ENCODE data around the gene FBN3.
A peak's percentile ranks its signal among the peaks of the same experiment; 100 is the strongest.

FBN3 gene

GRCh38 chr19:8071912-8072311 is 77.5 kb downstream of the FBN3 start (continued):
- no peak for TF ChIP-seq ZXDB (tag by site-specific recombination; IDR thresholded peaks at IDR 0.05)
- TF ChIP-seq ZNF280D (tag by site-specific recombination; IDR thresholded peaks at IDR 0.05), result no peak
- no peak for TF ChIP-seq ZNF843 (tag by site-specific recombination; IDR thresholded peaks at IDR 0.05)
- no peak for TF ChIP-seq ZNF629 (tag by site-specific recombination; IDR thresholded peaks at IDR 0.05)

- H3K27ac ChIP-seq (ENCODE audit: extremely low read depth, low read depth, low read length), result no peak overlapping the region
- H3K4me3 ChIP-seq (ENCODE audit: low read depth, low read length), result no peak overlapping the region
- CTCF ChIA-PET, result interaction anchor here (0.6 to 3.0 kb wide), 11 partner anchors 8 to 501 kb away, joined by 3 to 14 read pairs (median 5); no protein-coding TSS in a partner anchor
- no peaks in the 10 kb centered on the region for H3K36me3 ChIP-seq (ENCODE audit: control insufficient read depth in 2 of 2, insufficient read depth in 1 of 2, low read length in 2 of 2)
- no peaks in the 10 kb centered on the region for H3K4me1 ChIP-seq (ENCODE audit: control insufficient read depth, insufficient read depth, low read length)
- H3K9me3 ChIP-seq (ENCODE audit: control insufficient read depth, insufficient read depth, low read depth, low read length), result no peaks in the 10 kb centered on the region
- POLR2A ChIA-PET, result no interaction called here
- TF ChIP-seq ZNF580 (tag by site-specific recombination; IDR thresholded peaks at IDR 0.05), result peak; percentile 45; the same call in 1 of the 2 replicates
- peak; percentile 73 for TF ChIP-seq CTCF (tag by site-specific recombination; IDR thresholded peaks at IDR 0.05)
- no peak for TF ChIP-seq INSM2 (tag by site-specific recombination; IDR thresholded peaks at IDR 0.05)
These were observed 80.1 kb downstream of the FBN3 start for GRCh38 chr19:8069096-8069973.

GRCh38 chr19:8065875-8066261 is 83.5 kb downstream of the FBN3 start:
- ChIA-PET CTCF (interaction anchor here (0.6 to 0.7 kb wide), 2 partner anchors 14 to 117 kb away, joined by 3 to 4 read pairs; no protein-coding TSS in a partner anchor), POLR2A (no interaction called here)
- no peak overlapping the region for H3K27ac ChIP-seq (ENCODE audit: extremely low read depth, low read depth, low read length)
- no peak overlapping the region for H3K4me3 ChIP-seq (ENCODE audit: low read depth, low read length)
- no peaks in the 10 kb centered on the region for H3K36me3 ChIP-seq (ENCODE audit: control insufficient read depth in 2 of 2, insufficient read depth in 1 of 2, low read length in 2 of 2)
- no peaks in the 10 kb centered on the region for H3K9me3 ChIP-seq (ENCODE audit: control insufficient read depth, insufficient read depth, low read depth, low read length)
- no peaks in the 10 kb centered on the region for H3K4me1 ChIP-seq (ENCODE audit: control insufficient read depth, insufficient read depth, low read length)
- no peak for TF ChIP-seq KLF10 (tag by site-specific recombination; IDR thresholded peaks at IDR 0.05)
- TF ChIP-seq ZNF416 (tag by site-specific recombination; IDR thresholded peaks at IDR 0.05), result no peak
- TF ChIP-seq KLF7 (tag by site-specific recombination; IDR thresholded peaks at IDR 0.05; ENCODE audit: borderline replicate concordance), result no peak
- TF ChIP-seq ZNF707 (tag by site-specific recombination; IDR thresholded peaks at IDR 0.05), result no peak
- TF ChIP-seq ZNF274 (IDR thresholded peaks at IDR 0.05; ENCODE audit: low read length), result no peak
- TF ChIP-seq ZNF274 (tag by site-specific recombination; IDR thresholded peaks at IDR 0.05; ENCODE audit: borderline replicate concordance), result no peak
- TF ChIP-seq HOXD13 (CRISPR knock-in tag; IDR thresholded peaks at IDR 0.05; ENCODE audit: borderline replicate concordance), result no peak
- no peak for TF ChIP-seq ZNF23 (tag by site-specific recombination; IDR thresholded peaks at IDR 0.05; ENCODE audit: borderline replicate concordance)
- no peak for TF ChIP-seq GLI2 (tag by site-specific recombination; IDR thresholded peaks at IDR 0.05; ENCODE audit: borderline replicate concordance, low read depth)
- no peak for TF ChIP-seq ZNF18 (tag by site-specific recombination; IDR thresholded peaks at IDR 0.05)
- no peak for TF ChIP-seq EGR2 (tag by site-specific recombination; IDR thresholded peaks at IDR 0.05; ENCODE audit: low read depth)
- TF ChIP-seq PRDM10 (tag by site-specific recombination; IDR thresholded peaks at IDR 0.05), result no peak

Measured in HEK293 (cell line).